GM12891 (cell line): ENCODE data around the gene KIF3C.
A peak's percentile ranks its signal among the peaks of the same experiment; 100 is the strongest.
"Not testable (repeated sequence)": the region's sequence is repeated elsewhere in the genome, so short reads cannot be mapped to it uniquely, and the experiment has no call there.

Source experiments
- DNase-seq: peaks from one replicate; pipeline ENCODE4 v3.0.0; 2011; ENCODE audit warnings: low spot score; ENCODE audit not compliant: insufficient read length
- FAIRE-seq: peaks from 2 replicates; lab custom pipeline; 2011; peaks lifted over from hg19 to GRCh38; lab: Jason Lieb, UNC
- PAX5 ChIP-seq: IDR thresholded peaks from 2 replicates; pipeline ENCODE4 v1.6.1; 2011; ENCODE audit warnings: low read length, moderate library complexity, mild to moderate bottlenecking; ENCODE audit not compliant: insufficient read depth, severe bottlenecking
- POLR2A ChIP-seq: IDR thresholded peaks from 2 replicates; pipeline ENCODE4 v1.6.1; 2011; ENCODE audit warnings: low read depth, low read length, control low read depth
- POLR2AphosphoS5 ChIP-seq: IDR thresholded peaks from 2 replicates; pipeline ENCODE4 v1.6.1; 2011; ENCODE audit warnings: low read depth, low read length, control low read depth
- POU2F2 ChIP-seq: IDR thresholded peaks from 2 replicates; pipeline ENCODE4 v1.6.1; 2011; ENCODE audit warnings: low read depth, mild to moderate bottlenecking, control low read depth, low read length, moderate library complexity
- SPI1 ChIP-seq: IDR thresholded peaks from 2 replicates; pipeline ENCODE4 v1.6.1; 2011; ENCODE audit warnings: low read depth, low read length, control low read depth
- TAF1 ChIP-seq: IDR thresholded peaks from 2 replicates; pipeline ENCODE4 v1.6.1; 2011; ENCODE audit warnings: low read depth, low read length, control low read depth

The KIF3C gene

DNA sequence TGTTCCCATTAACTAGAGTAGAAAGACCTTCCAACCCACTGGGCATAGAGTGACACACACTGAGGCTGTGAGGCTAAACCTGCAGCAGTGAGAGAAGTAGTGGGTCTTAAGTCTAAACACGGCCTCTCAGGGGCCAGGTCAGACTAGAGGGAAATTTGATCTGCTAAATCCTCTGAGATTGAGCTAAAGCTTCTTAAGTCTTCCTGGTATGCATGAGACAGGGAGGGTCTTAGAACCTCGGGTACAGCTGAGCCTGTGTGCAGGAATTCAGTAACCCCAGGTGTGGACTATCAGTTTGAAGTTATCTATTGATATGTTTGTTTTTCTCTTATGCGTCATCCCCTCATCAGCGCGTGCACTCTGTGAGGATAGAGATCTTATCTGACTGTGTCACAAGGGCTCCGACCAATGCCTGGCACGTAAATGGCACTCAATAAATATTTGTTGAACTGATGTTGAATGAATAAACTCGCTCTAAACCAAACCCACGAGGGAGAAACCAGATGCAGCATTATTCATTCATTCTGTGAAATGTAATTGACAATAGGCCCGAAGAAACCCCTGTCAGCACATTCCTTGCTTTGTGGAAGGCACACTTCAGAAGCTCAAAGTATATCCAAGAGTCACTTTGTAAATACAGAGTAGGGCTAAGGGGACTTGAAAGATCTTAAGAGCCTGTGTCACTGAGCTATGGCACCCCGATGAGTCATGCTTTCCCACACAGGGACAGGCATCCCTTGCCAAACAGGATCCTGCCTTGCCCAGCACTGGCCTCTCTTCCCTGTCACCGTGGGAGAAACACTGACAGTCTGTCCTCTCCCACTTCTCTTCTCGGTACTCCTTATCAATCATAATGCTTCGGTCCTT lies 29.9 kb upstream of the KIF3C start:
- DNase-seq, result no peak
- TF ChIP-seq POU2F2, result no peak
- no peak for TF ChIP-seq POLR2AphosphoS5
- TF ChIP-seq PAX5, result no peak
- no peak for TF ChIP-seq POLR2A
- TF ChIP-seq SPI1, result no peak
- no peak for TF ChIP-seq TAF1
- no peak for FAIRE-seq

DNA sequence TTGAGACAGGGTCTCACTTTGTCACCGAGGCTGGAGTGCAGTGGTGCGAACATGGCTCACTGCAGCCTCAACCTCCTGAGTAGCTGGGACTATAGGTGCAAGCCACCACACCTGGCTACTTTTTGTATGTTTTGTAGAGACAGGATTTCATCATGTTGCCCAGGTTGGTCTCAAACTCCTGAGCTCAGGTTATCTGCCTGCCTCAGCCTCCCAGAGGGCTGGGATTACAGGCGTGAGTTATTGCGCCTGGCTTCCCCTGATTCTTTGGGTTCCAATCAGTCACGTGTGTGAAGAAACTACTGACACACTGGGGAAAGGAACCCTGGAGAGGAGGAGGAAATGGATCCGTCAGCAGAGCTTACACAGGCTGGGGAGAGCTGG lies 29.3 kb upstream of the KIF3C start:
- DNase-seq, result no peak
- no peak for TF ChIP-seq TAF1
- no peak for TF ChIP-seq SPI1
- no peak for TF ChIP-seq POLR2AphosphoS5
- no peak for TF ChIP-seq PAX5
- FAIRE-seq, result no peak

DNA sequence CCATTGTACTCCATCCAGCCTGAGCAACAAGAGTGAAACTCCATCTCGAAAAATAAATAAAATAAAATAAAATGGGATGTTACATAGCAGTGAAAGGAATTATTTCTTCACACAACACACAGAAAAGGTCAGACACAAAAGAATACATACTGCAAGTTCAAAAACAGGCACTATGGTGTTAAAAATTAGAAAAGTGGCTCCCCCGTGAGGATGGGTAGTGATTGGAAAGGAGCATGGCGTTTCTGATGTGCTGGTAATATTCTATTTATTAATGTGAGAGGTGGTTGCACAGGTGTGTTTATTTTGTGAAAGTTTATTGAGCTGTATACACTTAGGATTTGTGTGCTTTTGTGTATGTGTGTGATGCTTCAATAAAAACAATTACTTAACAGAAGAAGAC lies 28.6 kb upstream of the KIF3C start:
- FAIRE-seq, result no peak
- TF ChIP-seq POLR2A (no peak), SPI1 (no peak), PAX5 (no peak), POLR2AphosphoS5 (no peak)
- DNase-seq, result no peak

GRCh38 chr2:26009567-26009963 lies 27.3 kb upstream of the KIF3C start:
- no peak for DNase-seq
- no peak for TF ChIP-seq PAX5
- no peak for FAIRE-seq

GRCh38 chr2:26008851-26009566 lies 26.7 kb upstream of the KIF3C start:
- DNase-seq, result no peak
- FAIRE-seq, result no peak
- no peak for TF ChIP-seq PAX5
- TF ChIP-seq TAF1, result no peak
- no peak for TF ChIP-seq POLR2A
- TF ChIP-seq POLR2AphosphoS5, result no peak
- TF ChIP-seq POU2F2, result no peak
- no peak for TF ChIP-seq SPI1

DNA sequence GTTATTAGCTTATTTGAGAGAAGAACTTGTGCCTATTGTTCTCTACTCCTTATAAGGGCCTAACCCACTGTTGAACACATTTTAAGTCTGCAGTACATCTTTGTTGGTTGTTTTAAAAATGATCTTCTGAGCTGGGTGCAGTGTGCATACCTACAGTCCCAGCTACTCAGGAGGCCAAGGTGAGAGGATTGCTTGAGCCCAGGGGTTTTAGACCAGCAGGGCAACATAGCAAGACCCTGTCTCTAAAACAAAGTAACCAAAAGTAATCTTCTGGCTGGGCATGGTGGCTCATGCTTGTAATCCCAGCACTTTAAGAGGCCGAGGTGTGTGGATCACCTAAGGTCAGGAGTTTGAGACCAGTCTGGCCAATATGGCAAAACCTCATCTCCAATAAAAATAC lies 25.8 kb upstream of the KIF3C start:
- no peak for FAIRE-seq
- no peak for TF ChIP-seq POLR2A
- TF ChIP-seq POLR2AphosphoS5, result no peak
- no peak for TF ChIP-seq TAF1
- no peak for TF ChIP-seq SPI1
- TF ChIP-seq POU2F2, result no peak
- no peak for TF ChIP-seq PAX5
- DNase-seq, result no peak

- FAIRE-seq (peak; percentile 33), DNase-seq (no peak)
- TF ChIP-seq PAX5 (no peak), SPI1 (peak; percentile 37; the same call in 1 of the 2 replicates), TAF1 (no peak)
These were observed 20.5 kb upstream of the KIF3C start for GRCh38 chr2:26002632-26003310.

DNA sequence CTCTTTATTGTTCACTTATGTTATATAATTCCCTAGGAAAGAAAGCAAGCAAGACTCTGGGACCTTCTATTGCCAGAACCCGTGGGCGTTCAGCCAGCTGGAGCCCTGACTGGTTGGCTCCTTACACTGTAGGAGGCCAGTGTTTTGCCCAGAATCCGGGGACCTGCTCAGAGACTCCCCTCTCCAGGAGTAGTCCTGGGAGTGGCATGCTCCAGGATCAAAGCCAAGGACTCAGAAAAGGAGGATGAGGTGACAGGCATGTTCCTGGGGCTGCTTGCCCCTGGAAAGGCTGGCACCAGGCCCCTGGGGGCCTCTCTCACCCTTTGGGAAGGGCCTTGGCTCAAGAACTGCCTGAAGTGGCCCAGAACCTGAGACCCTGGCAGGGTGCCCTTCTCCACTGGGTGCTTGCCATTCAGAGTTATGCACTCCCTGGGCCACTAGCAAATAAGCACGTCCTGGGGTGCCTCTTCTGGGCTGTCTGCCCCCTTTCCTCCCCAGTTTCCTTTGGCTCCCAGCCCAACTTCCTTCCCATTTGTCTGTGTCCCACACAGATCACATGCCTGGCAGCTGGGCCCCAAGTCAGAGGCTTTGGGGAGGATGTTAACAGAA lies 19.6 kb upstream of the KIF3C start:
- TF ChIP-seq POLR2A (no peak), POLR2AphosphoS5 (no peak), SPI1 (no peak), TAF1 (no peak), POU2F2 (no peak), PAX5 (no peak)
- DNase-seq, result no peak
- FAIRE-seq, result no peak

- FAIRE-seq (no peak), DNase-seq (no peak)
- no peak for TF ChIP-seq SPI1
- TF ChIP-seq POLR2A, result no peak
- no peak for TF ChIP-seq PAX5
- TF ChIP-seq POLR2AphosphoS5, result no peak
- no peak for TF ChIP-seq POU2F2
These were observed 18.3 kb upstream of the KIF3C start for GRCh38 chr2:26000561-26001082.

GRCh38 chr2:25999406-25999805 lies 17.1 kb upstream of the KIF3C start:
- FAIRE-seq, DNase-seq: not testable (repeated sequence)

GRCh38 chr2:25998816-25999383 lies 16.6 kb upstream of the KIF3C start:
- FAIRE-seq, DNase-seq: not testable (repeated sequence)
